ENCODE data around the gene MT4.

- no peak for TF ChIP-seq CTCF (IDR thresholded peaks at IDR 0.05; ENCODE audit: low read length)
- no peak for TF ChIP-seq EZH2 (optimal IDR thresholded peaks at IDR 0.05; ENCODE audit: low read depth, low read length)
- TF ChIP-seq EZH2phosphoT487 (IDR thresholded peaks at IDR 0.05; ENCODE audit: low read length): no peak
Measured at GRCh38 chr16:56605475-56605874, 40.6 kb downstream of the MT4 start.

Data from MM.1S (cell line).